Mucosa of stomach (tissue), 1 donor: ENCODE results near the gene ZNF408.
A peak's percentile ranks its signal among the peaks of the same experiment; 100 is the strongest.
"Not testable (repeated sequence)": the region's sequence is repeated elsewhere in the genome, so short reads cannot be mapped to it uniquely, and the experiment has no call there.

ENCODE experiments used
- H3K27me3 ChIP-seq: one replicate; pipeline ENCODE4 v1.7.0; 2013; ENCODE audit warnings: mild to moderate bottlenecking, low read length; ENCODE audit not compliant: control insufficient read depth, insufficient read depth
- H3K36me3 ChIP-seq: one replicate; pipeline ENCODE4 v1.7.0; 2013; ENCODE audit warnings: low read length; ENCODE audit not compliant: control insufficient read depth, insufficient read depth
- H3K4me1 ChIP-seq: one replicate; pipeline ENCODE4 v1.7.0; 2013; ENCODE audit warnings: mild to moderate bottlenecking, low read length; ENCODE audit not compliant: control insufficient read depth, insufficient read depth
- H3K4me3 ChIP-seq: one replicate; pipeline ENCODE4 v1.7.0; 2013; ENCODE audit warnings: low read length
- H3K9ac ChIP-seq: one replicate; pipeline ENCODE4 v1.7.0; 2013; ENCODE audit warnings: mild to moderate bottlenecking, low read length, moderate library complexity
- H3K9me3 ChIP-seq: one replicate; pipeline ENCODE4 v1.7.0; 2013; ENCODE audit warnings: mild to moderate bottlenecking, low read length, moderate library complexity; ENCODE audit not compliant: control insufficient read depth
- donor health status: Pancreatic carcinoma.

Gene ZNF408

GRCh38 chr11:46709351-46709750, 8.5 kb downstream of the ZNF408 start:
- H3K4me1 ChIP-seq, H3K9me3 ChIP-seq, H3K9ac ChIP-seq, H3K27me3 ChIP-seq, H3K4me3 ChIP-seq: not testable (repeated sequence)
- peaks cover 19% of the 10 kb centered on the region for H3K36me3 ChIP-seq

- Histone ChIP-seq H3K4me3 (no peak overlapping the region), H3K4me1 (no peaks in the 10 kb centered on the region), H3K27me3 (no peaks in the 10 kb centered on the region), H3K36me3 (peaks cover 9% of the 10 kb centered on the region), H3K9me3 (no peaks in the 10 kb centered on the region), H3K9ac (no peak overlapping the region)
Measured at GRCh38 chr11:46710821-46711269, 10.0 kb downstream of the ZNF408 start.

- H3K36me3 ChIP-seq, result peaks cover 8% of the 10 kb centered on the region
- no peak overlapping the region for H3K9ac ChIP-seq
- H3K4me3 ChIP-seq, result no peak overlapping the region
- no peaks in the 10 kb centered on the region for H3K4me1 ChIP-seq
- no peaks in the 10 kb centered on the region for H3K9me3 ChIP-seq
- H3K27me3 ChIP-seq, result no peaks in the 10 kb centered on the region
Measured at GRCh38 chr11:46711303-46711702, 10.5 kb downstream of the ZNF408 start.

GRCh38 chr11:46712874-46713576, 12.2 kb downstream of the ZNF408 start:
- peaks cover 4% of the 10 kb centered on the region for H3K4me1 ChIP-seq
- no peak overlapping the region for H3K9ac ChIP-seq
- H3K9me3 ChIP-seq, result no peaks in the 10 kb centered on the region
- H3K27me3 ChIP-seq, result no peaks in the 10 kb centered on the region
- H3K4me3 ChIP-seq, result no peak overlapping the region
- no peaks in the 10 kb centered on the region for H3K36me3 ChIP-seq

GRCh38 chr11:46717825-46718154, 17.0 kb downstream of the ZNF408 start:
- H3K9ac ChIP-seq, H3K9me3 ChIP-seq, H3K4me3 ChIP-seq, H3K36me3 ChIP-seq, H3K27me3 ChIP-seq: not testable (repeated sequence)
- peaks cover 21% of the 10 kb centered on the region for H3K4me1 ChIP-seq

- Histone ChIP-seq H3K9me3 (no peaks in the 10 kb centered on the region), H3K36me3 (no peaks in the 10 kb centered on the region), H3K4me3 (no peak overlapping the region), H3K27me3 (no peaks in the 10 kb centered on the region), H3K9ac (peak overlapping the region; percentile 31), H3K4me1 (peaks cover 21% of the 10 kb centered on the region)
Measured at GRCh38 chr11:46718155-46719019, 17.6 kb downstream of the ZNF408 start.

- Histone ChIP-seq H3K27me3 (no peaks in the 10 kb centered on the region), H3K4me3 (no peak within 1 kb of the TSS), H3K4me1 (peaks cover 21% of the 10 kb centered on the region), H3K9ac (peak within 1 kb of the TSS; percentile 31), H3K9me3 (no peaks in the 10 kb centered on the region), H3K36me3 (no peaks in the 10 kb centered on the region)
Measured at GRCh38 chr11:46719048-46719542, 18.3 kb downstream of the ZNF408 start, which contains the start of gene F2. Gene F2, plus strand, starts transcription at chr11:46719213. Its CDS starts 23 bp downstream, at chr11:46719236.

- H3K36me3 ChIP-seq, result no peaks in the 10 kb centered on the region
- no peaks in the 10 kb centered on the region for H3K9me3 ChIP-seq
- H3K27me3 ChIP-seq, result no peaks in the 10 kb centered on the region
- H3K4me1 ChIP-seq, result peaks cover 21% of the 10 kb centered on the region
- no peak overlapping the region for H3K4me3 ChIP-seq
- H3K9ac ChIP-seq, result no peak overlapping the region
Measured at GRCh38 chr11:46719543-46720218, 18.9 kb downstream of the ZNF408 start.

- Histone ChIP-seq H3K27me3 (no peaks in the 10 kb centered on the region), H3K4me1 (peaks cover 21% of the 10 kb centered on the region), H3K4me3 (no peak overlapping the region), H3K36me3 (no peaks in the 10 kb centered on the region), H3K9me3 (no peaks in the 10 kb centered on the region), H3K9ac (no peak overlapping the region)
Measured at GRCh38 chr11:46721286-46721685, 20.5 kb downstream of the ZNF408 start.

GRCh38 chr11:46722566-46723358, 21.9 kb downstream of the ZNF408 start:
- no peaks in the 10 kb centered on the region for H3K27me3 ChIP-seq
- no peaks in the 10 kb centered on the region for H3K36me3 ChIP-seq
- H3K4me1 ChIP-seq, result peaks cover 19% of the 10 kb centered on the region
- no peaks in the 10 kb centered on the region for H3K9me3 ChIP-seq
- no peak overlapping the region for H3K4me3 ChIP-seq
- H3K9ac ChIP-seq, result no peak overlapping the region

GRCh38 chr11:46723359-46723680, 22.5 kb downstream of the ZNF408 start:
- H3K27me3 ChIP-seq, result no peaks in the 10 kb centered on the region
- H3K36me3 ChIP-seq, result no peaks in the 10 kb centered on the region
- peaks cover 14% of the 10 kb centered on the region for H3K4me1 ChIP-seq
- no peak overlapping the region for H3K4me3 ChIP-seq
- no peaks in the 10 kb centered on the region for H3K9me3 ChIP-seq
- no peak overlapping the region for H3K9ac ChIP-seq
